Measurements from ENCODE around the gene SORCS2.
"Not testable (repeated sequence)": the region's sequence is repeated elsewhere in the genome, so short reads cannot be mapped to it uniquely, and the experiment has no call there.

Gene SORCS2

GRCh38 chr4:7159923-7160322 lies 32.4 kb upstream of the SORCS2 start:
- in situ Hi-C loops (cut with MboI; ENCODE audit: low sequenced_read_pairs): no loop called here

DNA sequence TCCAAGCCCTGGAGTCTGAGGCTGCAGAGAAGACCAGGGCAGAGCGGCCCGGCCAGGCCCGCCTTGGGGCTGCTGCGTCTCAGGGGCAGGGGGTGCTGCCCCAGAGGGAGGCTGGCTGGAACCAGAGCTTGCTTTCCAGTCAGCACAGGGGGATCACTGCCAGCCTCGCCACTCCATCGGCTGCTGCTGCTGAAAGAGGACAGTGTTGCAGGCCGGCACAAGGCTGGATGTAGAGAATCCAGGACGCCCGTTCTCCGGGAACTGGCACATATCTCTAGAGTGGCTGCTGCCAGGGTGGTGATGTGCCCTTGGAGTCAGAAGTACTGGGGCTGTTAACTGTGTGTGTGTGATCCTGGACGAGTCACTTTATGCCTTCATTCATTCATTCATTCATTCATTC lies 31.9 kb upstream of the SORCS2 start:
- in situ Hi-C loops (cut with MboI; ENCODE audit: low sequenced_read_pairs): no loop called here

DNA sequence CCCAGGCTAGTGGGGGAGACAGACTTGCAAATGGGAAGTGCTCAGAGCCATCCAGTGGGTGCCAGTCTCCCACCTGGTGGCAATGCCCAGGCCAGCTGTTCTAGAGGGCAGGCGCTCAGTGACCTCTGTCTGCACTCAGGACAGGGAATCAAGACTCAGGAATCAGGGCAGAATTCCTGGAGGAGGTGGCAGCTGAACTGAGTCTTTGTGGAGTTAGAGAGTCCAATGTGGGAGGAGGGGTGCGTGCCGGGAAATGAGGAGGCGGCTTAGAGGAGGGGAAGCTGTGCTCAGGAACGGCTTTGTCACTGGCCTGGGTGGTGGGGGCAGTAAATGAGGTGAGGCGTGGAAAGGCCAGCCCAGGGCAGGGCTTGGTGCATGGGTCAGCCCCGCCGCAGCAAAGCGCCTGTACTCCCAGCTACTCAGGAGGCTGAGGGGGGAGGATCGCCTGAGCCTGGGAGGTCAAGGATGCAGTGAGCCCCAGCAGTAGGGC lies 31.3 kb upstream of the SORCS2 start:
- in situ Hi-C loops (cut with MboI; ENCODE audit: low sequenced_read_pairs): no loop called here

DNA sequence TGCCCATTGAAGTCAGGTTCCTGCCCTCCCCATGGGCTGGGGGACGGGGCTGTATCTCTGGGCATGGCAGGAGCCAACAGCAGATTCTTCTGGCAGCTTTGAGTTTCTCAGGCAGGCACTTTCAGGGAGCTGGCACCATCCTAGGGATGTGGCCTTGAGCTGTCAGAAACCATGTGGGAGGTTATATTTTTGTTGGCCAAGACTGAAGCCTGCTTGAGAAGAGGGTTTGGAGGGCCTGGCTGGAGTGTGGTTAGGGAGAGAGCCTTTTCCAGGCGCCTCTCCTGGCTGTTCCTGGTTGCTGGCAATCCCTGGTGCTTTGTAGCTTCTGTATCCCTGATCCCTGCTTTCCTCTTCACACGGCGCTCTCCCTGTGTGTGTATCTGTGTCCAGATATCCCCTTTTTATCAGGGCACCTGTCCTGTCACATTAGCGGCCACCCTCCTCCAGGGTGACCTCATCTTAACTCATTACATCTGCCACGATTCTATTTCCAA lies 30.6 kb upstream of the SORCS2 start:
- in situ Hi-C loops (cut with MboI; ENCODE audit: low sequenced_read_pairs): no loop called here

DNA sequence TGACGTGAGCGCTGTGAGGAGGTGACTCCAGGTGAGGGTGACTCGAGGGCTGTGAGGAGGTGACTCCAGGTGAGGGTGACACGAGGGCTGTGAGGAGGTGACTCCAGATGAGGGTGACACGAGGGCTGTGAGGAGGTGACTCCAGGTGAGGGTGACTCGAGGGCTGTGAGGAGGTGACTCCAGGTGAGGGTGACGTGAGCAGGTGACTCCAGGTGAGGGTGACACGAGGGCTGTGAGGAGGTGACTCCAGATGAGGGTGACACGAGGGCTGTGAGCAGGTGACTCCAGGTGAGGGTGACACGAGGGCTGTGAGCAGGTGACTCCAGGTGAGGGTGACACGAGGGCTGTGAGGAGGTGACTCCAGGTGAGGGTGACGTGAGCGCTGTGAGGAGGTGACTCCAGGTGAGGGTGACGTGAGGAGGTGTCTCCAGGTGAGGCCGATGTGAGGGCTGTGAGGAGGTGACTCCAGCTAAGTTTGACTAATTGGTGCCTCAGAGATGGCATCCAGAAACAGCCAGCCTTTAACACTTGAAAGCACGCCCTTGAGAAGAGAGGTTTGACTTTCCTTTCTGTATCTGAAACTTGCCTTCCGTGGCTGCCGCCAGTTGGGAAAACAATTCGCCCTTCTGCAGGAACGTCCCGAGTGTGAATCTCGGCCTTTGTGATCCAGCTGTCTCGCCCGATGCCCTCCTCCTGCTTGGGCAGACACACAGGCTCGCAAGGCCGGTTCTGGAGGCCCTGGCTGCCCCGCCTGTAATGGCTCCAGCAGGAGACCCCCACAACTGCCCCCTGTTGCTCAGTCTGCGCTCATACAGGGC lies 27.1 kb upstream of the SORCS2 start:
- in situ Hi-C loops (cut with MboI; ENCODE audit: low sequenced_read_pairs): not testable (repeated sequence)

GRCh38 chr4:7165874-7166201 lies 26.5 kb upstream of the SORCS2 start:
- in situ Hi-C loops (cut with MboI; ENCODE audit: low sequenced_read_pairs): no loop called here

GRCh38 chr4:7166237-7166636 lies 26.1 kb upstream of the SORCS2 start:
- in situ Hi-C loops (cut with MboI; ENCODE audit: low sequenced_read_pairs): no loop called here

- in situ Hi-C loops (cut with MboI; ENCODE audit: low sequenced_read_pairs): no loop called here
Measured at GRCh38 chr4:7166981-7167700, 25.2 kb upstream of the SORCS2 start.

DNA sequence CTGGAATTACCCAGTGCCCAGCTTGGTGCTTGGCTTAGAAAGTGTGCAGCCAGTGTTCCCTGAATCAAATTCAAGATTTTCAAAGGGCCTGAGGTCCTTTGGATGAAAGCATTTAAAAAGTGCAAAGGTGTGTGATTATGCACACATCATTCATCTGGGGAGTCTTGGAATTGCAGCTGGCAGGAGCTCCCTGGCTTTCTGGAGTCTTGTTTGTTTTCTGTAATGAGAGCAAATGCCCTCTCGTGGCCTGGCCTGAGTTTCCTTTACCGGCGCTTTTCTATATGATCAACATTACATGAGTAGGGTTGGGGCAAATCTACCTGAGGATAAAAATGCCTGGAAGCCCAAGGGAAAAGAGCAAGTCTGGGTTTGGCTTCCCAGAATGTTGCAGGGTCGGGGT lies 24.6 kb upstream of the SORCS2 start:
- in situ Hi-C loops (cut with MboI; ENCODE audit: low sequenced_read_pairs): no loop called here

DNA sequence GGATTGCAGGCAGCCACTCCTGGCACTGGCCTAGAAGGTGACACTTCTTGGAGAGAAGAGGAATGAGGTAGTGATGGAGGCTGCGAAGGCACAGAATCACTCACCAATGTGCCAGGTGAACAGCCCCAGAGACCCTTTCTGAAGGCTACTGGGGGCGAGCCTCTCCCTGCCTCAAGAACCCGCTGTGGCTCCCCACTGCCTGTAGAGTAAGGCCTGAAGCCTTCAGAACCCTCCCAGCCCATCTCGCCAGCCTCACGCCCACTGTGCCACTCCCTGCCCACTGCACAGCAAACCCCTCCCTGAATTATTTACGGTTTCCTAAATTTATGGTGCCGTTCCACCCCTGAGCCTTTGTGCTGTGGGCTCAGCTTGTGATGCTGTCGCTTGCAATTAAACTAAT lies 24.2 kb upstream of the SORCS2 start:
- in situ Hi-C loops (cut with MboI; ENCODE audit: low sequenced_read_pairs): no loop called here

- in situ Hi-C loops (cut with MboI; ENCODE audit: low sequenced_read_pairs): no loop called here
Measured at GRCh38 chr4:7169134-7169533, 23.2 kb upstream of the SORCS2 start.

- in situ Hi-C loops (cut with MboI; ENCODE audit: low sequenced_read_pairs): no loop called here
Measured at GRCh38 chr4:7170012-7170411, 22.3 kb upstream of the SORCS2 start.

DNA sequence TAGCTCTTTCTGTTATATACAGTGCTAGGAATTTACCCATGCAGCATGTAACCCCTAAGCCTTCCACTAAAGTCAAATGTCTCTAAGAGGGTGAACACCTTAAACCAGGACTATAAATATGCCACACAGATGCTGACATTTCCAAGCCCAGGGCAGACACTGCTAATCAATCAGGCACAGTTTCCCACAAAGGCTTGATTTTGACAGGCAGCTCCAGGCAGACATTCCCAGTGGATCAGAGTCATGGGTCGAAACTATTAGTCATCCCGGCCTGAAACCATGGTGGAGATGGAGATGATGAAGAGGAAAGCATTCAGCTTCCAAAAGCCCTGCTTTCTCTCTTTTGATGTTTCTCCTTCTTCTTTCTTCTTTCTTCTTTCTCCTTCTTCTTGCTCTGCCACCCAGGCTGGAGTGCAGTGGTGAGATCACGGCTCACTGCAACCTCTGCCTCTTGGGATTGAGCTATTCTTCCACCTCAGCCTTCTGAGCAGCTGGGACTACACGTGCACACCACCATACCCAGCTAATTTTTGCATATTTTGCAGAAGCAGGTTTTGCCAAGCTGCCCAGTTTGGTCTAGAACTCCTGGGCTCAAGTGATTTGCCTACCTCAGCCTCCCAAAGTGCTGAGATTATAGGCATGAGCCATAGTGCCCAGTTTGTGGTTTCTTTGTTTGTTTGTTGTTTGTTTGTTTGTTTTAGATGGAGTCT lies 21.0 kb upstream of the SORCS2 start:
- in situ Hi-C loops (cut with MboI; ENCODE audit: low sequenced_read_pairs): no loop called here

GRCh38 chr4:7172508-7172907 lies 19.8 kb upstream of the SORCS2 start:
- in situ Hi-C loops (cut with MboI; ENCODE audit: low sequenced_read_pairs): no loop called here

GRCh38 chr4:7172946-7173345 lies 19.4 kb upstream of the SORCS2 start:
- in situ Hi-C loops (cut with MboI; ENCODE audit: low sequenced_read_pairs): no loop called here

GRCh38 chr4:7173841-7174449 lies 18.4 kb upstream of the SORCS2 start:
- in situ Hi-C loops (cut with MboI; ENCODE audit: low sequenced_read_pairs): no loop called here

GRCh38 chr4:7179158-7179557 lies 13.2 kb upstream of the SORCS2 start:
- in situ Hi-C loops (cut with MboI; ENCODE audit: low sequenced_read_pairs): no loop called here

DNA sequence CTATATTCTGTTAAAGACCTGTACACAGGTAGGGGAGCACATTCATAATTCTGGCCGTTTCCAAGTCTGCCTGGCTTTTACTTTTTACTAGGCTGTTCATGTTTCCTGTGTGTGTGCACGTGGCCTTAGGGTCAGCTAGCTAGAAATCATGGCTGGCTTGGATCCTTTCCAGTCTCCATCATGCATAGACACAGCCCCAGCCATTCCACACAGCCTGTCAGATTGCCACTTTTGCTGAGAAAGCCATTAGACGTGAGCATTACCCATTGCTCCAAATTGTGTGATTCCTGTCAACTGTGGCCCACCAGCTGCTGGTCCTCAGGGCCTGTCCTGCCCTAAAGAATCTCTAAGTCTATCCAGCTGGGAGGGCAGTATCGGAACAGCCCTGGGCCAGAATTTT lies 11.4 kb upstream of the SORCS2 start:
- in situ Hi-C loops (cut with MboI; ENCODE audit: low sequenced_read_pairs): no loop called here

DNA sequence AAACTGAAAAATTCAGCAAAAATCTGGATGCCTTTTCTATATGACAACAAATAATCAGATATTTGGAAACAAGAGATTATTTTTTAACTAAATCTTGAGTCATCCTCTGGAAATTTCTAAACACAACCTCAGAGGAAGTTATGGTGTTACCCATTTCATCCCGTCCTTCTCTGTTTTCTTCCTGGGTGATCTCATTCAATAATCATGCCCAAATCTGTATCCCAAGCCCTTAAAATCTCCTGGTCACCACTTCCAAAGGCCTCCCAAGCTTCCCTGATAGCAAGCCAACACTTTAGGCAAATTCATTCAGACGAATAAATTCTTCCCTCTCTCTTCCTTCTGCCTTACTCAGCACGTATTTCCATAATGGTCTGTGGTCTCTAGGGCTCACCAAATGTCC lies 9.7 kb upstream of the SORCS2 start:
- in situ Hi-C loops (cut with MboI; ENCODE audit: low sequenced_read_pairs): no loop called here

GRCh38 chr4:7183161-7183560 lies 9.2 kb upstream of the SORCS2 start:
- in situ Hi-C loops (cut with MboI; ENCODE audit: low sequenced_read_pairs): no loop called here

DNA sequence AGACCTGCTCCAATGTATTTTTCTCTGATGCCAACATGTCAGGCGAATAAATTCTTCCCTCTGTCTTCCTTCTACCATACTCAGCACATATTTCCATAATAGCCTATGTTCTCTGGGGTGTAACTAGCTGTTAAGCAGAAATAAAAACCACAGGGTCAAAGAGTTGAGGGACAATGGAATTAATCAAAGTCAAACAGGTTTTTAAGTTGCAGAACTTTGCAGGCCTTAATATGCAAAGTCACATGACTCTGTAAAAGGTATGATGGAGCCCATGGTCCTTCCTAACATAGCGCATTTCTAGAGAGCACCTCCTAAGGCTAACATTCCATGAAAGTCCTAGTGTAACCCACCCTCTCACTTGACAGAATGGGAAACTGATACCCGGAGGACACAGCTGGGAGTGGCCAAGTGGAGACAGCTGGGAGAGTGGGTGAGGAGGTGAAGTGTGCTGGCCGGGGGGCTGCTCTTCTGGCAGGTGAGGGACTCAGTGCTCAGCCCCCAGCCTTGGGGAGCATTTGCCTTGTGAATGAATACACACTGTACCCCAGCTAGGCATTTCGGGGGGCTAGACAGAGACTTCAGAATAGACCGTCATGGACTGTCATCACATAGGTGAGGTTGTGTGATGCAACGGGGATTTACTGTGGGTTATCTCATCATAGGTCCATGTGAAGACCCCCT lies 8.4 kb upstream of the SORCS2 start:
- in situ Hi-C loops (cut with MboI; ENCODE audit: low sequenced_read_pairs): no loop called here
